ENCODE results near the gene RIF1.

DNA sequence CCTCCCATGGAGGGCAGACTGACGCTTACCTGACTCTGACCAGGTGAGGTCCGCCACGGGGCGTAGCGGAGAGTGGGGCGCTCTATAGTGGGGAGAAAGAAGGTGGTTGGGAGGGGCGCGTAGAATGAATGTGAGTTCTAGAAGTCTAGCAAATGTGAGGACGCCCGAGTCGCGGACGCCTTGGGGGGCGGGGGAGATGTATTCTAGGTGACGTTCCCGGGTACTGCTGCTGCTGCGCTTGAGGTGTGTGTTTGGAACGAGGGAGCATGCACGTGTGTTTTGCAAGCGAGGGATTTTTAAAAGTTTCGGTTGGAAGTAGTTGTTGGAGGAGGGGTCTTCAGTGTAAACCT is 758 bp downstream of the RIF1 start:
- TF ChIP-seq, protein P1, sequence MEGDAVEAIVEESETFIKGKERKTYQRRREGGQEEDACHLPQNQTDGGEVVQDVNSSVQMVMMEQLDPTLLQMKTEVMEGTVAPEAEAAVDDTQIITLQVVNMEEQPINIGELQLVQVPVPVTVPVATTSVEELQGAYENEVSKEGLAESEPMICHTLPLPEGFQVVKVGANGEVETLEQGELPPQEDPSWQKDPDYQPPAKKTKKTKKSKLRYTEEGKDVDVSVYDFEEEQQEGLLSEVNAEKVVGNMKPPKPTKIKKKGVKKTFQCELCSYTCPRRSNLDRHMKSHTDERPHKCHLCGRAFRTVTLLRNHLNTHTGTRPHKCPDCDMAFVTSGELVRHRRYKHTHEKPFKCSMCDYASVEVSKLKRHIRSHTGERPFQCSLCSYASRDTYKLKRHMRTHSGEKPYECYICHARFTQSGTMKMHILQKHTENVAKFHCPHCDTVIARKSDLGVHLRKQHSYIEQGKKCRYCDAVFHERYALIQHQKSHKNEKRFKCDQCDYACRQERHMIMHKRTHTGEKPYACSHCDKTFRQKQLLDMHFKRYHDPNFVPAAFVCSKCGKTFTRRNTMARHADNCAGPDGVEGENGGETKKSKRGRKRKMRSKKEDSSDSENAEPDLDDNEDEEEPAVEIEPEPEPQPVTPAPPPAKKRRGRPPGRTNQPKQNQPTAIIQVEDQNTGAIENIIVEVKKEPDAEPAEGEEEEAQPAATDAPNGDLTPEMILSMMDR (IDR thresholded peaks at IDR 0.05): no peak
- TF ChIP-seq POLR2A (IDR thresholded peaks at IDR 0.05) (no peak), EP300 (IDR thresholded peaks at IDR 0.05) (no peak), POLR2AphosphoS5 (IDR thresholded peaks at IDR 0.05) (no peak)

Data from suprapubic skin (tissue), 4 donors.